BE2C (cell line): ENCODE results near the gene ATG7.

Experiments used
- DNase-seq: peaks from one replicate; pipeline ENCODE4 v3.0.0-alpha.2; 2020
- H3K27me3 ChIP-seq: fragments of 250-450 bp; sonication (Bioruptor Pico); 2 replicates; pipeline ENCODE4 v1.5.1; 2020; ENCODE audit warnings: mild to moderate bottlenecking
- H3K36me3 ChIP-seq: fragments of 250-450 bp; sonication (Bioruptor Pico); 2 replicates; pipeline ENCODE4 v1.5.1; 2020; ENCODE audit warnings: mild to moderate bottlenecking
- H3K4me1 ChIP-seq: fragments of 250-450 bp; sonication (Bioruptor Pico); 2 replicates; pipeline ENCODE4 v1.5.1; 2020
- H3K4me3 ChIP-seq: 2 replicates; pipeline ENCODE4 v1.5.1; 2011; ENCODE audit warnings: low read depth, low read length
- H3K9me3 ChIP-seq: fragments of 250-450 bp; sonication (Bioruptor Pico); 2 replicates; pipeline ENCODE4 v1.5.1; 2020
- CTCF ChIP-seq: IDR thresholded peaks from 2 replicates; pipeline ENCODE4 v1.5.1; 2012; ENCODE audit warnings: mild to moderate bottlenecking, low read depth, low read length

Gene ATG7

GRCh38 chr3:11584570-11584969 is 312.4 kb downstream of the ATG7 start:
- no peaks in the 10 kb centered on the region for H3K27me3 ChIP-seq
- TF ChIP-seq CTCF = no peak
- H3K9me3 ChIP-seq = no peaks in the 10 kb centered on the region
- H3K4me3 ChIP-seq = no peak overlapping the region
- no peak for DNase-seq
- H3K4me1 ChIP-seq = peaks cover 2% of the 10 kb centered on the region; the same call in 1 of the 2 replicates
- no peaks in the 10 kb centered on the region; the same call in 1 of the 2 replicates for H3K36me3 ChIP-seq

GRCh38 chr3:11587766-11588165 is 315.6 kb downstream of the ATG7 start:
- no peaks in the 10 kb centered on the region; the same call in 1 of the 2 replicates for H3K4me1 ChIP-seq
- no peaks in the 10 kb centered on the region for H3K9me3 ChIP-seq
- H3K4me3 ChIP-seq = no peak overlapping the region
- no peaks in the 10 kb centered on the region for H3K36me3 ChIP-seq
- no peaks in the 10 kb centered on the region for H3K27me3 ChIP-seq
- TF ChIP-seq CTCF = no peak
- no peak for DNase-seq

- Histone ChIP-seq H3K36me3 (no peaks in the 10 kb centered on the region), H3K4me1 (no peaks in the 10 kb centered on the region; the same call in 1 of the 2 replicates), H3K27me3 (no peaks in the 10 kb centered on the region), H3K4me3 (no peak overlapping the region), H3K9me3 (no peaks in the 10 kb centered on the region)
- DNase-seq = no peak
- no peak for TF ChIP-seq CTCF
Observed at GRCh38 chr3:11588338-11588737, 316.1 kb downstream of the ATG7 start.

GRCh38 chr3:11588755-11589154 is 316.6 kb downstream of the ATG7 start:
- no peak for TF ChIP-seq CTCF
- H3K27me3 ChIP-seq = no peaks in the 10 kb centered on the region
- DNase-seq = no peak
- H3K36me3 ChIP-seq = no peaks in the 10 kb centered on the region
- H3K4me3 ChIP-seq = no peak overlapping the region
- H3K4me1 ChIP-seq = no peaks in the 10 kb centered on the region; the same call in 1 of the 2 replicates
- H3K9me3 ChIP-seq = no peaks in the 10 kb centered on the region

- no peaks in the 10 kb centered on the region; the same call in 1 of the 2 replicates for H3K4me1 ChIP-seq
- H3K4me3 ChIP-seq = no peak overlapping the region
- no peaks in the 10 kb centered on the region for H3K9me3 ChIP-seq
- DNase-seq = no peak
- no peaks in the 10 kb centered on the region for H3K36me3 ChIP-seq
- H3K27me3 ChIP-seq = no peaks in the 10 kb centered on the region
- TF ChIP-seq CTCF = no peak
Observed at GRCh38 chr3:11589706-11590105, 317.5 kb downstream of the ATG7 start.

- H3K36me3 ChIP-seq = no peaks in the 10 kb centered on the region
- DNase-seq = no peak
- no peaks in the 10 kb centered on the region for H3K27me3 ChIP-seq
- TF ChIP-seq CTCF = no peak
- H3K4me3 ChIP-seq = no peak overlapping the region
- H3K9me3 ChIP-seq = no peaks in the 10 kb centered on the region
- no peaks in the 10 kb centered on the region; the same call in 1 of the 2 replicates for H3K4me1 ChIP-seq
Observed at GRCh38 chr3:11591002-11591355, 318.8 kb downstream of the ATG7 start.
